HUDEP-2 (cell line): ENCODE measurements around the gene NPAS4.
"Not testable (repeated sequence)": the region's sequence is repeated elsewhere in the genome, so short reads cannot be mapped to it uniquely, and the experiment has no call there.

Experiments
- DNase-seq, 76 experiments: peaks; one replicate each; lab custom pipeline; 2025; ENCODE audit not compliant: unreplicated experiment in 76 of 76; lab: John Stamatoyannopoulos, UW

Gene NPAS4

GRCh38 chr11:66450560-66450959, 29.7 kb downstream of the NPAS4 start:
- no peak for DNase-seq

- no peak for DNase-seq
Observed at GRCh38 chr11:66451663-66452062, 30.8 kb downstream of the NPAS4 start.

GRCh38 chr11:66454247-66454646, 33.4 kb downstream of the NPAS4 start:
- DNase-seq = no peak

- no peak for DNase-seq
Observed at GRCh38 chr11:66454828-66455227, 34.0 kb downstream of the NPAS4 start.

GRCh38 chr11:66457826-66458225, 37.0 kb downstream of the NPAS4 start:
- no peak for DNase-seq

- no peak for DNase-seq
Observed at GRCh38 chr11:66459138-66459778, 38.4 kb downstream of the NPAS4 start.

- no peak for DNase-seq
Observed at GRCh38 chr11:66462010-66462409, 41.2 kb downstream of the NPAS4 start.

GRCh38 chr11:66462911-66463310, 42.1 kb downstream of the NPAS4 start:
- no peak for DNase-seq

- DNase-seq = not testable (repeated sequence)
Observed at GRCh38 chr11:66464116-66464515, 43.3 kb downstream of the NPAS4 start.

GRCh38 chr11:66464916-66465315, 44.1 kb downstream of the NPAS4 start:
- no peak for DNase-seq

- DNase-seq = no peak
Observed at GRCh38 chr11:66465373-66466224, 44.8 kb downstream of the NPAS4 start.

GRCh38 chr11:66466225-66467033, 45.6 kb downstream of the NPAS4 start, which contains the start of gene PELI3:
Gene PELI3 (plus strand): TSS chr11:66466905. CDS start chr11:66468129, 1,224 bp downstream.
- peak in 73 of 76 experiments; percentile 15 to 93 (median 80) for DNase-seq

- DNase-seq = peak in 8 of 76 experiments; percentile 4 to 45 (median 20)
Observed at GRCh38 chr11:66467034-66467659, 46.3 kb downstream of the NPAS4 start.

- DNase-seq = peak in 20 of 76 experiments; percentile 2 to 37 (median 12)
Observed at GRCh38 chr11:66467756-66468155, 46.9 kb downstream of the NPAS4 start.

GRCh38 chr11:66468691-66469090, 47.9 kb downstream of the NPAS4 start:
- no peak for DNase-seq

GRCh38 chr11:66469441-66469840, 48.6 kb downstream of the NPAS4 start:
- DNase-seq = no peak

GRCh38 chr11:66470015-66470414, 49.2 kb downstream of the NPAS4 start:
- DNase-seq = no peak

GRCh38 chr11:66471142-66471541, 50.3 kb downstream of the NPAS4 start:
- no peak for DNase-seq

GRCh38 chr11:66472054-66472453, 51.2 kb downstream of the NPAS4 start:
- DNase-seq = no peak

GRCh38 chr11:66473167-66473566, 52.3 kb downstream of the NPAS4 start:
- DNase-seq = no peak
